GM18499 (cell line): ENCODE data around the gene MMP1.

Experiments
- ATAC-seq: cut with Tn5 transposase; IDR thresholded peaks from one replicate; pipeline ENCODE4 v1.9.1; 2021; ENCODE audit warnings: moderate number of reproducible peaks; ENCODE audit not compliant: insufficient read depth, unreplicated experiment

Gene MMP1

GRCh38 chr11:102809971-102810370 lies 12.0 kb upstream of the MMP1 start:
- no peak for ATAC-seq

- ATAC-seq = no peak
These were observed 10.0 kb upstream of the MMP1 start for GRCh38 chr11:102807921-102808320.

- ATAC-seq = no peak
These were observed 8.3 kb upstream of the MMP1 start for GRCh38 chr11:102806296-102806695.

- no peak for ATAC-seq
These were observed 4.4 kb upstream of the MMP1 start for GRCh38 chr11:102802341-102802740.

DNA sequence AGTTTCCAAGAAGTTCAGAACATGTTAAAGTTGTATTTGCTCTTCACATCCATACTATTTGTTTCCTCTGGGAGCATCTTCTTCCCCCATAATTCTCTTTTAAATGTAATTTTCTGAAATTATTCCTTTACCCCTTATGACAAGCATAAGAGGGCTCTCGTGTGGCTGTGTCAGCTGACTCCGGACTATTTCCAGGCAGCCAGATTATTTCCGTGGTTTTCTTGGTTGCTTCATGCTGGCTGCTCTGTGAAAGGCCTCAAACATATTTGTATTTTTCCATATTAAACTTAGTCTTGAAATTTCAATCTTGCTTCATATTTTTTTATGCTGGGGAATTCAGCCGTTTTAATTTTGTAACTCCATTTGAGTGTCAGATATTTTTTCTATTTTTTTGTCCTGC lies 2.8 kb upstream of the MMP1 start:
- no peak for ATAC-seq

DNA sequence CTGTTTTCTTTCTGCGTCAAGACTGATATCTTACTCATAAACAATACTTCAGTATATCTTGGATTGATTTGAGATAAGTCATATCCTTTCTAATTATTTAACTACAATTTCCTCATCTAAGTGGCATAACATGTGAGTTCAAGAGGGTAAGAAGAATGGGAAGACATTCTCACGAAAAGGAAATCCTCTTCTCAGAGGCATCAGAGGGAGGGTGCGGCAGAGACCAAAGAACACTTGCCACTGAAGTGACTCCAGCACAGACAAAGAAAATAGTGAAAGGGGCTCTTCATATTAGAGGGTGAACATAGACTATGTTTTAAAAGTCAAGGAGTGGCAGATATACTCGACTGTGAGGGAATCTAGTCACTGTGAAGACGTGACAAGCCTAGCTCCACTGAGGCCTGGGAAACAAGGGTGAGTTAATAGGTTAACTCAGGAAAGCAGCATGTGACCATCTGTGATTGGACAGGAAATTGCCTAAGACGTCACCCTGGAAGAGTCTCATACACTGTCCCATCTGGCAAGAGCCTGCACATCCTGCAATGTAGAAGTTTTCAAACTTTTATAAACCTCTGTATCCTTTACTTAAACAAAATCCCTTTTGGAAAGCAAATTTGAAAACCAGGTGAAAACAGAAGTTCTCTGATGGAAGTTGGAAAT lies 1.9 kb upstream of the MMP1 start:
- ATAC-seq = no peak

GRCh38 chr11:102794382-102794781 lies 3.6 kb downstream of the MMP1 start:
- peak; percentile 92 for ATAC-seq

- ATAC-seq = no peak
These were observed 4.2 kb downstream of the MMP1 start for GRCh38 chr11:102793677-102794290.

GRCh38 chr11:102792604-102793003 lies 5.4 kb downstream of the MMP1 start:
- ATAC-seq = no peak

- ATAC-seq = no peak
These were observed 6.5 kb downstream of the MMP1 start for GRCh38 chr11:102791271-102792036.

- ATAC-seq = no peak
These were observed 9.5 kb downstream of the MMP1 start for GRCh38 chr11:102788334-102788995.

DNA sequence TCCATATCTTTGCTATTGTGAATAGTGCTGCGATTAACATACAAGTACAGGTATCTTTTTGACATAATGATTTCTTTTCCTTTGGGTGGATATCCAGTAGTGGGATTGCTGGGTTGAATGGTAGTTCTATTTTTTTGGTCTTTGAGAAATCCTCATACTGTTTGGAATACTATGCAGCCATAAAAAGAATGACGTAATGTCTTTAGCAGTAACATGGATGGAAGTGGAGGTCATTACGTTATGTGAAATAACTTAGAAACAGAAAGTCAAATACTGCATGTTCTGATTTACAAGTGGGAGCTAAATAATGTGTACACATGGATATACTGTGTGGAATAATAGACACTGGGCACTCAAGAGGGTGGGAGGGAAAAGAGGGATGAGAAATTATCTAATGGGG lies 13.6 kb downstream of the MMP1 start:
- no peak for ATAC-seq

GRCh38 chr11:102783720-102784119 lies 14.2 kb downstream of the MMP1 start:
- ATAC-seq = no peak

DNA sequence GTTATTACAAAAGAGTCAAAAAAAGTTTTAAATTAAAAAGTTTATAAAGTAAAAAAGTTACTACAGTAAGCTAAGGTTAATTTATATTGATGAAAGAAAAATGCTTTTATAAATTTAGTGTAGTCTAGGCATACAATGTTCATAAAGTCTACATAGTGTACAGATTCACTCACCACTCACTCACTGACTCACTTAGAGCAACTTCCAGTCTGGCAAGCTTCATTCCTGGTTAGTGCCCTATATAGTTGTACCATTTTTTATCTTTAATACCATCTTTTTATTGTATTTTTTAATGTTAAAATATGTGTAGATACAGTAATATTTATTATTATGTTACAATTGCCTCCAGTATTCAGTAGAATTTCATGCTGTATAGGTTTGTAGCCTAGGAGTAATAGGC lies 14.9 kb downstream of the MMP1 start:
- no peak for ATAC-seq

- ATAC-seq = no peak
These were observed 16.3 kb downstream of the MMP1 start for GRCh38 chr11:102781676-102782075.

DNA sequence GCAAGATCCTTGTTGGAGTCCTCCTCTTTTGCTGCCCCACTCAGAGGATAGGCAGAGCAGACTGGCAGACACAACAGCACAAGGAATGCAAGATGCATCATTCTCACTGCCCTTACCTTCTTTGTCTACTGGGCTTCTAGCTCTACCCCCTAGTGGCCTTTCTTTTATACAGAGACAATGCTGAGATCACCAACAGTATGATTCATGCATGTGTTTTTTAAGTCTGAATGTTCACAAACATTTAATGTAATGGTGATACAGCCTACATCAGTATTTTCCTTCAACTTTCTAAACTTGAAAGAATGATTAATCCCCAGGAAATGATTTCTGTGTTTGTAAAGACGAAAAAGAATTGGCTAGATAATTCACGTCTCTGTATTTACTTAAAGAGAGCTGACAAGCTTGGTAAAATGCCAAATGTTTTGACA lies 17.5 kb downstream of the MMP1 start, which contains the start of gene MMP10:
MMP10 (minus strand) TSS at position 138 of the 428 bp plus-strand sequence; CDS start at position 101, 37 bp downstream.
- no peak for ATAC-seq

DNA sequence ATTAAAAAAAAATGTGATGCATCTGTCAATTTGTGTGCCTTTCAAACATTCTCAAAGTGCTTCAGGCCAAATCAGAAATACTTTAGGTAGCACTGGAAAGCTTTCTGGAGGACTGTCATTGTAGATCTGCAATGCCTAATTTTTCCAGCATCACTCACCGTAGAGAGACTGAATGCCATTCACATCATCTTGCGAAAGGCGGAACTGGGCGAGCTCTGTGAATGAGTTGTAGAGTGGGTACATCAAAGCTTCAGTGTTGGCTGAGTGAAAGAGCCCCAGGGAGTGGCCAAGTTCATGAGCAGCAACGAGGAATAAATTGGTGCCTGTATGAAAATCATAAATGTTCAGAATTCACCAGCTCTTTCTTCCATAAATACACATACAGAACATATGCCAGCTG lies 21.5 kb downstream of the MMP1 start:
- no peak for ATAC-seq

GRCh38 chr11:102773386-102773785 lies 24.6 kb downstream of the MMP1 start:
- ATAC-seq = no peak

DNA sequence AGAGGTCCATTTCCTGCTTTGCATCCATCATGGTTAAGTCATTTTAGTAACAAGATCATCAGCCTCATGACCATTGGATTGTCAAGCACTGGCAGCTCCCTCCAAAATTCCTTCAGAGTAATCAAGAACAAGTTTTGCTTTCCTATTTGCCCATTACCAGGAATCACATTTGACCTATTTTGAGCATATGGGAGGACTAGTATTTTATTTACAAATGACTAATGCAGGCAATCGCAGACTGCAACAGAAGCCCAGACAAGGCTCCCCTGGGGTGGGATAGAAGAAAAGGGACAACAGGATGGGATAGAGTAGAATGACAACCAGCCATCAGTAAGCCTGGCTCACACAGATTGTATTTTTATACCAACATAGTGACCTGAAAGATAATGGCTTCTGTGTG lies 26.6 kb downstream of the MMP1 start:
- ATAC-seq = no peak

- ATAC-seq = no peak
These were observed 27.8 kb downstream of the MMP1 start for GRCh38 chr11:102770191-102770590.

GRCh38 chr11:102767800-102768199 lies 30.2 kb downstream of the MMP1 start:
- ATAC-seq = no peak
